Hematopoietic multipotent progenitor cell (in vitro differentiated cells): ENCODE data around the gene FNDC4. TPM values are rescaled to one million over a fixed set of nuclear protein-coding genes. Genes with fewer than 3 reads are reported as not detected.
"Not testable (repeated sequence)": the region's sequence is repeated elsewhere in the genome, so short reads cannot be mapped to it uniquely, and the experiment has no call there.

Experiments
- DNase-seq, 3 donors: peaks; one replicate each; pipeline ENCODE4 v3.0.0-alpha.2; 2011 to 2015; ENCODE audit warnings: low read depth in 2 of 3, low spot score in 2 of 3
- total RNA-seq: library from RNA; depleted of rRNA; stranded (reverse); fragments of >200 nt; gene quantifications from one replicate; pipeline ENCODE4 v1.2.3, GENCODE V29; 2012

Gene FNDC4, protein sequence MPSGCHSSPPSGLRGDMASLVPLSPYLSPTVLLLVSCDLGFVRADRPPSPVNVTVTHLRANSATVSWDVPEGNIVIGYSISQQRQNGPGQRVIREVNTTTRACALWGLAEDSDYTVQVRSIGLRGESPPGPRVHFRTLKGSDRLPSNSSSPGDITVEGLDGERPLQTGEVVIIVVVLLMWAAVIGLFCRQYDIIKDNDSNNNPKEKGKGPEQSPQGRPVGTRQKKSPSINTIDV
- 0.27 TPM for total RNA-seq

DNA sequence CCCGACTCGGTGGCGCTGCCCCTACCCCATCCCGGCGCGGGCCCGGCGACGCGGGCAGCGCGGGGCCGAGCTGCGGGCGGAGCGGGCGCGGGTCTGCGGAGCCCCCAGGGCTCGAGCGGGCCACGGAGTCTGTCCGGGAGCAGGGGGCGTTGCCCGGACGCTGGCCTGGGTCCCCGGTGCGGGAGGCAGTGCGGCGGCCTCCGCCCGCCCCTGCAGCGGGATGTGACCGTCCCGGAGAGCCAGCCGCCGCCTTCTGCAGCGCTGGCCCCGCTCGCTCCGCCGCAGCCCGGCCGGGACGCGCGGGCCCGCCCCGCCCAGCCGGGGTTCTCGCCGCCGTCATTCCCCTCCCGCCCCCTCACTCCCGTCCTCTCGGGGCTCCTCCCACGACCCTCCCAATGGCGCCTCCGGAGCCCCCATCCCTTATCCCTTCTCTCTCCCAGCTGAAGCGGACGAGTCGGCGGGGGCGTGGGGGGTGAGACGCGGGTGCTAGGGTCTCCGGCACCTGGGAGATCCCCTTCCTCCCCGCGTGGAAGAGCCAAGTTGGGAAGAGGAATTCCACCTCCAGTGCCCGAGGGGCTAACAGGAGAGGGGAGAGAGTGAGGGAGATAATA, at the start of gene FNDC4:
Gene FNDC4 (minus strand): TSS at position 257 of the 611 bp plus-strand sequence. CDS start 521 bp downstream, outside the sequence.
- DNase-seq = no peak

- DNase-seq = no peak
These were observed 49.3 kb upstream of the FNDC4 start for GRCh38 chr2:27544143-27544821.

- not testable (repeated sequence) for DNase-seq
These were observed 44.6 kb upstream of the FNDC4 start for GRCh38 chr2:27539649-27540048.

GRCh38 chr2:27538839-27539450, 43.9 kb upstream of the FNDC4 start:
- not testable (repeated sequence) for DNase-seq

- no peak for DNase-seq
These were observed 42.3 kb upstream of the FNDC4 start for GRCh38 chr2:27537287-27537686.

DNA sequence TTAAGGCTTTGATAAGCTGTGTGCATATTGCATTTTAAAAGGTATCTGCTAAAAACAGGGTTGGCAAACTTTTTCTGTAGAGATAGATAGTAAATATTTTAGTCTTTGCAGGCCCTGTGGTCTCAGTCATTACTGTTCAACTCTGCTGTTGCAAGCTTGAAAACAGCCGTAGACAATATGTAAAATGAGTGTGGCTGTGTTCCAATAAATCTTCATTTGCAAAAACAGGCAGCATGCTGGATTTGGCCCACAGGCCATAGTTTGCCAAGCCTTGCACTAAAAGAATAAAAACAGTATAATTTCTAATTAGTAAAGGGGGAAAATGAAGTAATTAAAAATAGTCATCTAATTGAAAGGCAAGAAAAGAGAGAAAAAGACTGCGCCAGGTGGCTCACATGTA, 37.0 kb upstream of the FNDC4 start:
- DNase-seq = no peak

DNA sequence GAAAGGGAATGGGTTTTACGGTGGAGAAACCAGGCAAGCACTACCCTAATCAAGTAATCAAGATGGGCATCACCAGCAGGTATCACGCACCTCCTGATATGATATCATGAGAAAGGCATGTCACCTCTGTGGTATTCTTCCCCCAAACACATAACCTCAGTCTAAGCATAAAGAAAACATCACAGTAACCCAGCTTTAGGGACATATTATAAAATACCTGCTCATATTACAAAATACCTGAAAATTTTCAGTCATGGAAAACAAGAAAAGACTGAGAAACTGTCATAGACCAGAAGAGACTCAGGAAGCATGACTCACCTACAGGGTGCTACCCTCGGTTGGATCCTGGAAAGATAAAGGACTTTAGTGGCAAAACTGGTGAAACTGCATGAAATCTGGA, 32.2 kb upstream of the FNDC4 start:
- no peak for DNase-seq

GRCh38 chr2:27522400-27522945, 27.5 kb upstream of the FNDC4 start:
- no peak for DNase-seq

- no peak for DNase-seq
These were observed 25.3 kb upstream of the FNDC4 start for GRCh38 chr2:27520316-27520715.

GRCh38 chr2:27518782-27519113, 23.7 kb upstream of the FNDC4 start:
- DNase-seq = no peak

GRCh38 chr2:27518113-27518781, 23.2 kb upstream of the FNDC4 start:
- no peak for DNase-seq

DNA sequence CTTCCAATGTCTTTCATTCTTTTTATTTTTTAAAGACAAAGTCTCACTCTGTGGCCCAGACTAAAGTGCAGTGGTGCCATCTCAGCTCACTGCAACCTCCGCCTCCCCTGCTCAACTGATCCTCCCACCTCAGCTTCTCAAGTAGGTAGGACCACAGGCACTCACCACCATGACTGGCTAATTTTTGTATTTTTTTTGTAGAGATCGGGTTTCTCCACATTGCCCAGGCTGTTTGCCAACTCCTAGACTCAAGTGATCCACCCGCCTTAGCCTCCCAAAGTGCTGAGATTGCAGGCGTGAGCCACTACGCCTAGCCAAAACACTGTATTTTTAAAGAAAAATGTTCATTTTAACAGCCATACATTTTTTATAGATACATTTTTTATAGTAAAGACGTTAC, 14.3 kb upstream of the FNDC4 start:
- DNase-seq = peak in 1 of 3 donors; percentile 40

GRCh38 chr2:27507293-27507692, 12.3 kb upstream of the FNDC4 start:
- DNase-seq = no peak

- no peak for DNase-seq
These were observed 11.6 kb upstream of the FNDC4 start for GRCh38 chr2:27506587-27506986.

DNA sequence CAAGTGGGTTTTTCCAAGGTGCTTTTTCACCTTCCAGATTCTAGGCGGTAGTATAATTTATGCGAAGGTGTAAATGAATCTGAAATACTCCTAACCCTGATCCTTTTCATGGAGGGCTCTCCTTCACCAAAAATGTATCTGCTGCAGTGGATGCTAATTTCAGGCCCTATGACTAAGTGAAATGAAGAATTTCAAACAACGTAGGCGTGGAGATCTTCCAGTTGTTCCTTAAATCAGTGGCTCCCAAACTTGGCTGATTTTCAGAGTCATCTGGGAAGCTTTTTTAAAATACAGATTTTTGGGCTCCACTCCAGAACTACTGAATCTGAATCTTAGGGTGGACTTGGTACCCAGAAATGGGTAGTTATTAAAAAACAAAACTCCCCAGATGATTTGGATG, 7.1 kb upstream of the FNDC4 start:
- DNase-seq = no peak

DNA sequence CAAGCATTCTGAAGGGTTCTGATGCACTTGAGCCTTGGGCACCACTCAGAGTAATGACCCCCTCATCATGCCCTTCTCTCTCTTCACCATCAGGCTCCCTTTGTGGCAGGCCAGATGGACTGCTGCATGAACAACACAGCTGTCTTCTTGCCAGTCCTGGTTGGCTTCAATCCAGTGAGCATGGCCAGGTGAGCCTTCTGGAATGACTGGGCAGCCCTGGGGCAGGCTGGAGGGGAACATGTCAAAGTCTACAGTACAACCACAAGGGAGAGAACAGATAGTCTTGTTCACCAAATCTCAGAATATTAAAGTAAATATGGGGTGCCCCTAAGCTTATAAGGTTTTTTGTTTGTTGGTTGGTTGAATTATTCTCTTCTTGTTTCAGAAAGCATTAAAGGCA, 6.0 kb upstream of the FNDC4 start:
- no peak for DNase-seq

DNA sequence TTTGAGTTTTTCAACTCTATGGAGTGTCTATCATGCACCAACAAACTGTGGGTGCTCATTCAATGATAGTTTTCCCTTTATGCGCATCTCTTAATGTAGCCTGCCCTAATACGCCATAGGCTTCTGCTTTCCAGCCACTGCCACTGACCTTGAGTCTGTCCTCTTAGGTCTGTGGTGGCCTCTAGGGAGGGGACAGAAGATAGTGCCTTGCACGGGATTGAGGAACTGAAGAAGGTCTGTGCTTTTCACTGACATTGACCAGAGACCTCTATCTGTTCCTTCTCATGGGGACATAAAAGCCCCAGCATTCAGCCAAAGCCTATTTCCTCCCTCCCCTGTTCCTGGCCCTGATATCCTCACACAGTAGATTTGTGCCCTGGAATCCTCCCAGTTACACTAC, 4.0 kb upstream of the FNDC4 start:
- no peak for DNase-seq

DNA sequence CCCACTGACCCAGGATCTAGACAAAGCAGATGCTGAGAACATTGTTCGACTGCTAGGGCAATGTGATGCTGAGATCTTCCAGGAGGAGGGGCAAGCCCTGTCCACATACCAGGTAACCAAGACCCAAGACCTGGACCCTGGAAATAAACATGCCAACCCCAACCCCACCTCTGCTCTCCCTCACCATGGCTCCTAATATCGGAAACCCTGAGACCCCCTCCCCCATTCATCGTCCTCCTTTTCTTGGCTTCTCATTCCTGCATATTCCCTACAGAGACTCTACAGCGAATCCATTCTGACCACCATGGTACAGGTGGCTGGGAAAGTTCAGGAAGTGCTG, 2.3 kb upstream of the FNDC4 start:
- no peak for DNase-seq

DNA sequence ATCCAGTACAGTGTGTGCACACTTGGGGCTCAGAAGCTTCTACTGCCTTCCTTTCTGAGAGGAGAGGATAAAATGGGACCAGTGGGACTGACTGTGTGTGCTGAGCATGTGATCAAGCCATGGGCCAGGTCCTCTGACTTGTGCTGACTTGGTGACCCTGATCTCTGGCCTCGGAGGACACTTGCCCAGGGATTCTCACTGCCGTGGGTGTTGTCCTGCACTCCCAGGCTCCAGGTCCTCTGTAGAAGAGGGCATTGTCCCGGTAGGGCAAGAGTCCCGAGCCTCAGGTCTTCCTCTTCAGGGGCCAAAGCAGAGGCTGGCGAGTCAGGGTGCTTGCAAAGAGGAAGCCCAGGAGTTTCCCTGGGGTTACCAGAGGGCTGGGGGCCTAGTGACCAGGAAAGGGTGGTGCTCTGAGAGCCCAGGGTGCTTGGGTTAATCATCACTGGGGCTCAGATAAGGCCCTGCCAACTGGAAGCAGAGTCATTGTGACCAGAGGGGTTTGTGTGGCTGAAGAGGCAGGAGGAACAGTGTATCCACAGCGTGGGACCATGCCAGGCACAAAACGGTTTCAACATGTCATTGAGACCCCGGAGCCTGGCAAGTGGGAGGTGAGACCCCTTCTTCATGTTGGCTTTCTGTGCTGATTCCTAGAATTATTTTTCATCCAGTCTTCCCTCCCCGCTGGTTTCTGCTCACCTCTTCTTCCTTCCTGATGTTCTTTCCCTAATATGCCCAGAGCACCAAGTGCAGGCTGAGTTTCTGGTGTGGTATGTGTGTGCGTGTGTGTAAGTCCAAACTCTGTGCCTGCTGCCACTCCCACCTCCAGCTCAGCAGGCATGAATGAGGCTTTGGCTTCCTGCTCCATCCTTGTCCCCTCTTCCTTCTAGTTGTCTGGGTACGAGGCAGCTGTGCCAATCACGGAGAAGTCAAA, 1.6 kb upstream of the FNDC4 start, which contains the start of gene GCKR:
Gene GCKR (plus strand): TSS at position 483 of the 931 bp plus-strand sequence. CDS start 66 bp downstream, at position 549.
- DNase-seq = peak in 1 of 3 donors; percentile 25

DNA sequence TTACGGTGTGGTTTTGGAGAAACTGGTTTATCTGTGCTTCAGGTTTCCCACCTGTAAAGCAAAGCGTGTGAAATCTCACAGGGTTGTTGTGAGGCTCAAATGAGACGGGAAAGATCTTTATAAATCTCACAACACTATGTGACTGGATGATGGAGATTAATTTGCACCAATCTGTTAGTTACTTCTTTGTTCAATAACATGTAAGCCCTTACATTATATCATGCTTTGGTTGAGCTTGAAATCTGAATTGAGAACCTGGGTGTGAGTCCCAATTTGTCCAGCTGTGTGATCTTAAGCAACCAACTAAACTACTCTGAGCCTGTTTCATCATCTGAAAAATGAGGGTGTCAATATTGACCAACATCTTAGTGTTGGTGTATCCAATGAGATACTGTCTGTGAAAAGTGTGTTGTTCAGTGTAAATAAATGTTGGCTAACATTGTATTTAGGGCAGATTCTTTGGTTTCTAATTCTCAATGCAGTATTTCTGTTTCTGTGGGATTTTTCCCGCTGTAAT, 898 bp upstream of the FNDC4 start:
- DNase-seq = no peak
